ENCODE results near the gene CXorf38.

GRCh38 chrX:40663078-40663740 is 15.8 kb upstream of the CXorf38 start:
- TF ChIP-seq EZH2 (IDR thresholded peaks at IDR 0.05; ENCODE audit: insufficient read depth, poor library complexity, severe bottlenecking) (no peak), EZH2phosphoT487 (IDR thresholded peaks at IDR 0.05; ENCODE audit: insufficient read depth, low read depth) (no peak)

All from GM23248 (cell line).